Stimulated activated CD4-positive, alpha-beta T cell treated with anti-CD3 and anti-CD28 coated beads, Interleukin-15, amount 100 ng/mL, for 24 hours (primary cell): Measurements from ENCODE around the gene WSB2.
"Not testable (repeated sequence)": the region's sequence is repeated elsewhere in the genome, so short reads cannot be mapped to it uniquely, and the experiment has no call there.

Experiments
- DNase-seq: peaks from one replicate; pipeline ENCODE4 v3.0.0-alpha.2; 2020

The WSB2 gene

GRCh38 chr12:118034429-118035189, 26.4 kb downstream of the WSB2 start:
- DNase-seq, result no peak

DNA sequence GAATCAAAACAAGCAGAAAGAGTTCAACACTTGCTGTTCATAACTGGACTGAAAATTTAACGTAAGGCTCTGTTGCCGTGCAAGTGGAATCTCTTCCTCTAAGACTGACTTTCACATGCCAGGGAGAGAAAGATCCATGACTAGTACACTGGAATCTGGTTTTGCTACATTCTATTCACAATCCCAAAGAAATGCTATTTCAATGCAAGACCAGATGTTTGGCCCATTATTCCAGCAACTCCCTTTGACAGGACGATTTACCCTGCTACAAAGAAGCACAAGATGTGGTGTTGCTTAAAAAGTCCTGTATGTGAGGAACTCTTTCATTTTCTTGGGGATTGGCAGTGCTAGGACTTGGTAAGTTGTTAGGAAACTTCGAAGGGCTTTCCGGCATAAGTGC, 27.1 kb downstream of the WSB2 start:
- DNase-seq, result no peak

DNA sequence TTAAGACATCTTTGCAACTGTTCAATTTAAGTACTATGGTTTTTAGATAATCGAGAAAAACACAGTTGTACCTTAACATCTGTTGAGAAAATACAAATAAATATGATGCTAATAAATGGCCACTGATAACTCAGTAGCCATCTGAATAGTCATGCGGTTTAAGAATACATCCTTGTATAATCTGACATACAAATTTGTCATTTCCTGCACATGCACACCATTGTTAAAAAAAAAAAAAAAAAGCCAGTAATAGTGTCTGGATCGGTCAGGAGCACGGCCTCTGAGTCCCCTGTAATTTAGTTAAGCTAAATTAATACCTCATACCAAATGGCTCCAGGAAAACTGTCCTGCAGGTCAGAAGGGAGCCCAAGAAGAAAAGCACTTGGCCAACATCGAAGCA, 27.7 kb downstream of the WSB2 start:
- no peak for DNase-seq

DNA sequence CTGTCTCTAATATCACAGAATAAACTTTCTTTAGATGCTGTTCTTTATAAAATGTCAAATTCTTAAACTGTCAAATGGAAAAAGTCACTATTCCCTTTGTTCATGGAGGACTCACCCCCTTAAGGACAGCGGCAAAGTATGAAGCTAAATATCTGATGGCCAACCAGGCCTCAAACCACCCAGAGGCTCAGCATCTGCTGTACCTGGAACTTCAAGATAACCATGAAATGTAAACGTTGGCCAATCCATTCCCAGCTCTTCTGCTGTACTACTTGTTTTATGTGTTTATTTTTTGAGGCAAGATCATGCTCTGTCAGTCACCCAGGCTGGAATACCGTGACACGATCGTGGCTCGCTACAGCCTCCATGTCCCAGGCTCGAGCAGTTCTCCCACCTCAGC, 28.8 kb downstream of the WSB2 start:
- DNase-seq, result no peak

DNA sequence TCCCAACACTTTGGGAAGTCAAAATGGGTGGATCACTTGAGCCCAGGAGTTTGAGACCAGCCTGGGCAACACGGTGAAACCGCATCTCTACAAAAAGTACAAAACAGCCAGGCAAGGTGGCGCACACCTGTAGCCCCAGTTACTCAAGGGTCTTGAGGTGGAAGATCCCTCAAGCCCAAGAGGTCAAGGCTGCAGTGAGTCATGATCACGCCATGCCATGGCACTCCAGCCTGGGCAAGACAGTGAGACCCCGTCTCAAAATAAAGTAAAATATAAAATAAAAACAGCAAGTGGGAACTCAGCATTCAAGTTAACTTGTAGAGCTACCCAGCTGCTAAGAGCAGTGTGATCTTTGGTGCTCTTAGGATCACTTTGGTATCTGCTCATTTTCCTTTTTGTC, 31.8 kb downstream of the WSB2 start:
- no peak for DNase-seq

GRCh38 chr12:118025168-118025567, 35.8 kb downstream of the WSB2 start:
- no peak for DNase-seq

- no peak for DNase-seq
Observed at GRCh38 chr12:118023301-118023860, 37.6 kb downstream of the WSB2 start.

- no peak for DNase-seq
Observed at GRCh38 chr12:118022728-118023109, 38.3 kb downstream of the WSB2 start.

DNA sequence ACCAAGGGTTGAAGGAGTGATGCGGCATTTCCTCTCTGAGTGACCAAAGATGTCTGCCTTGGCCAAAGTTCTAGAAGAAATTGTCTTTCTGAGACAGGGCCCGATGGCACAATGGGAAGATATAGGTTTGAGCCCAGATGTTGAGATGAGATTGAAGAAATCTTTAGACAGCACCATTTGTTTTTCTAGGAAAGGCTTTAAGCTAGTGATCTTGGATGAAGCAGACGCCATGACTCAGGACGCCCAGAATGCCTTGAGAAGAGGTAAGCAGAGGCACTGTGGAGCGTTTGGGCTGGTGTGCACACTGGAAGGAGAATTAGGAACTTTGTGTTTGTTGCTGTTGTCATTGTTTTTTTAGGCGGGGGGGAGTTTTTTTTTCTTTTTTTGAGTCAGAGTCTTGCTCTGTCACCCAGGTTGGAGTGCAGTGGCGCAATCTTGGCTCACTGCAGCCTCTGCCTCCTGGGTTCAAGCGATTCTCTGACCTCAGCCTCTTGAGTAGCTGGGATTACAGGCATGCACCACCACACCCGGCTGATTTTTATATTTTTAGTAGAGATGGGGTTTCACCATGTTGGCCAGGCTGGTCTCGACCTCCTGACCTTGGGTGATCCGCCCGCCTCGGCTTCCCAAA, 38.8 kb downstream of the WSB2 start:
- not testable (repeated sequence) for DNase-seq

DNA sequence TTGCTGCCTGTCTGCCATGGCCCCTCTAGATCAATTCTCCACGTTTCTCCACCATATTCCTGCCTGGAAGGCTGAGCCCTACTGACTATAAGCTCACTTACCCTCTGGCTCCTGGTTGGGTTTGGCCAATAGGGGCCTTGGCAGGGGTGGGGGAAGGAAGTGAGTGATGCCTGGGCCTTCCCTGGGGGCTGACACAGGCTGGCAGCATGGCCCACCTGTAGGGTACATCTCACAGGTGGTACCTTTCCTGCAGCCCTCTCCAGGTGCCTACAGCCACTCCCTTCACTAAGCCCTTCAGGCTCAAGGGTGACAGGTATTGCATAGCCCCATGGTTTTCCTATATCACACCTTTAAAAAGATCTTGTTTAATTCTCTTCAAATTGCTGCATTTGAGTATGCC, 40.9 kb downstream of the WSB2 start:
- DNase-seq, result no peak

DNA sequence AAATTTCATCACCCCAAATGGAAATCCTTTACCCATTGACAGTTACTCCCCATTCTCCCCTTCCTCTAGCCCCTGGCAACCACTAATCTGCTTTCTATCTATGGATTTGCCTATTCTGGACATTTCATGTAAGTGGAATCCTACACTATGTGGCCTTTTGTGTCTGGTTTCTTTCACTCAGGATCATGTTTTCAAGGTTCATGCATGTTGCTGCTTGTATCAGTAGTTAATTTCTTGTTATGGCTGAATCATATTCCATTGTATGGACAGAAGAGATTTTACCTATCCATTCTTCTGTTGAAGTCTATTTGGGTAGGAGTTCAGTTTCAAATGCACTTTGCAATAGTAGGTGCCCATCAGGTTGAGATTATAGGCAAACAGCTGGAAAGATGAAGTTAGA, 43.1 kb downstream of the WSB2 start:
- no peak for DNase-seq

GRCh38 chr12:118016424-118017264, 44.3 kb downstream of the WSB2 start, which contains the start of gene RFC5:
Gene RFC5 (plus strand): TSS chr12:118016703. CDS start chr12:118016828, 125 bp downstream.
- DNase-seq, result peak; percentile 99

GRCh38 chr12:118015944-118016343, 45.0 kb downstream of the WSB2 start:
- no peak for DNase-seq

DNA sequence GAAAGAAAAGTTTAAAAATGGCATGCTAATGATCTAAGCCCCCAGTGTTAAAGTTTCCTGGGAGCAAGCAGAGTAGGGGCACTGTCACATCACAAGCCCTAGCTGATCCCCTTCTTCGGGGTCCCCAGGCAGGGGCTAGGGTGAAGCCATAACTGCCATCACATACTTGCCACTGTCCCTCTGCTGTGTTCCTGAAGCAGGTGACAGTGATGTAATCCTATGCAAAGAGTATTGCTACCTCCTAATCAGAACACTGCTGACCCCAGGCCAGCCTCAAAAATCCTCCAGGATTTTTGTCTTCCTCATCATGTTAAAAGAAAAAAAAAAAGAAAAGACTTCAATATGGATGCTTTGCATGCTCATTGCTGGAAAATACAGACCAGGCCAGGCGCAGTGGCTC, 45.7 kb downstream of the WSB2 start:
- DNase-seq, result no peak

- no peak for DNase-seq
Observed at GRCh38 chr12:118013283-118013682, 47.7 kb downstream of the WSB2 start.

DNA sequence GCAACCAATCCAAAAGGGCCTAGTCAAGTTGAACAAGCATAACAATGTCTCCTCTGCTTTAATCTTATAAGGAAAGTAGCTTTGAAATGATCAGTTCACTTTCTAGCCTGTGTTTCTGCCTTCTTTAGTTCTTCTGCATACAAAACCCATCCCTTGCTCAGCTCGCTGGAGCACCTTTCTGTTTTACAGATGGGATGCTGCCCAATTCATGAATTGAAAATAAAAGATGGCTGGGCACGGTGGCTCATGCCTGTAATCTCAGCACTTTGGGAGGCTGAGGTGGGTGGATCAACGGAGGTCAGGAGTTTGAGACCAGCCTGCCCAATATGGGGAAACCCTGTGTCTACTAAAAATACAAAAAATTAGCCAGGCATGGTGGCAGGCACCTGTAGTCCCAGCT, 49.0 kb downstream of the WSB2 start:
- DNase-seq, result no peak

DNA sequence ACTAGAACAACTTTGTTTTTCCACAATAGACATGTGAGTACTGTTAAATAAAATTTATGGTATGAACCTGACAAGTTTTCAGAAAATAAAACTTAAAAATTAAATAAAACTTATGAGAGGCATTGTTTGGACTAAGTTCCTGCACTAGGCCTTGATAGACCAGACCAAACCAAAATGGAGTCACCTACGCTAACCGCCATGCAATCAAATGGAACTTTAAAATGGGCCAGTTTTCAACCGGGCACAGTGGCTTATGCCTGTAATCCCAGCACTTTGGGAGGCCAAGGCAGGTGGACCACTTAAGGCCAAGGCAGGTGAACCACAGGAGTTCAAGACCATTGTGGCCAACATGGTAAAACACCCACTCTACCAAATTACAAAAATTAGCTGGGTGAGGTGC, 49.6 kb downstream of the WSB2 start:
- DNase-seq, result no peak

DNA sequence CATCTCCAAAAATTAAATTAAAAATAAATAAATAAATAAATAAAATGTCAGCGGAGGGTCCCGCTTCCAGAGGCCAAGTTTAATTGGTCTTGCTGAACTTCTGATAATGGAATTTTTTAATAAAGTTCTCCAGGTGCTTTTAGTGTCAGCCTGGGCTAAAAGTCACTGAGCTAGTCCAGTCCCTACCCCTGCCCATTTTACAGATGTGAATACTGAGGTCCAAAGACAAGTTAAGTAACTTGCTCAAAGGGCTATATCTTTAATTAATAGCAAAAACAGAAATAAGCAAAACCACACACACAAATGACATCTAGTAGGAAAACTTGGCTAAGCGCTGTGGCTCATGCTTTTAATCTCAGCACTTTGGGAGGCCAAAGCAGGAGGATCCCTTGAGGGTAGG, 50.1 kb downstream of the WSB2 start:
- DNase-seq, result no peak

GRCh38 chr12:117999806-118000205, 61.2 kb downstream of the WSB2 start:
- DNase-seq, result peak; percentile 25

DNA sequence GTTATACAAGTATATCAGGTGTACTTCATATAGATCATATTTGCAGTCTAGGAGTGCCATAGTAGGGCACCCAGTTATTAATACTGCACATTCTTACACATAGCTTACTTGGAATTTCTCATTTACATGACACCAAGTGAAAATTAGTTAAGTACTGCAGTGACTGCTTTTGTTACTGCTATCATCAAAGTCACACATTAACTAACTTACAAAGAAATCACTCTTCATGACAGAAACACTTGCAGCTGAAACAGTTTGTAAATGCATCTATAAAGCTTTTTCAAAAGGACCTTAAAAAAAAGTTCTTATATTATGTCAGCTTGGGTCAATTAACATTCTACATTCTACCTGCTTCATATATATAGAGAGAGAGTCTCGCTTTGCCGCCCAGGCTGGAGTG, 62.3 kb downstream of the WSB2 start:
- no peak for DNase-seq

- DNase-seq, result peak; percentile 4
Observed at GRCh38 chr12:117994551-117995438, 66.2 kb downstream of the WSB2 start.

DNA sequence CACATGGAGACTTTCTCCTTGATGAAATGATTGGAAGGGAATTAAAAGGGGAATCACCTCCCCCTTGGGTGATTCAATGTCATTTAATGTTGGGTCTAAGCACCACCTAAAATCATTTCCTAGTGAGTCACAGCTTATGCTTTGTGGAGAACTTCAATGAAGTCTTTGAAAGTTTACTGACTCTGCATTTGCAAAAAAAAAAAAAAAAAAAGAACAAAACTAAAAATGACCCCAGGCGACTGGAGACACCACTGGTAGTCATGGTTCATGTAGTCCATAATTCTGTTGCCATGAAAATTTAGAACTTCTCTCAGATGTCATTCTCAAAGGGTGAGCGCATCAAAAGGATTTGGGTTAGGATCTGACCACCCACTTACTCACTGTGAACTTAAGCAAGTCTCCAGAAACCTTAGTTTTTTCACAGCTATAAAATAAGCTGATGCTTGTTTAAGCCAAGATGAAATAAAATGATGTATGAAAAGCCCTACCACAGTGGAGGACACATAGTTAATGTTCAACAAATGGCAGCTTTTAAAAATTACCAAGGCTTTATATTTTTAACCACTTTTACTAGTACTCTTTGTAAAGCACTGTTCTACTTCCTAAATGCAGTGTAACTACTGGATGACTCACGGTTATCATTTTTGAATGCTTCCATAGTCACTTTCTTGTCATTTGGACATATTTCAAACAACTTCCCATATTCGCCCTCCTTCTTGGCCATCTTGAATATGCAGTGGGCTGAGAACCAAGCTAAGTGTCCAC, 74.1 kb downstream of the WSB2 start:
- DNase-seq, result no peak
